GM21717 (cell line): ENCODE measurements around the gene GATC.

Source experiments
- ATAC-seq: cut with Tn5 transposase; IDR thresholded peaks from one replicate; pipeline ENCODE4 v1.9.1; 2021; ENCODE audit warnings: mild to moderate bottlenecking, moderate library complexity; ENCODE audit not compliant: unreplicated experiment

Gene GATC, protein sequence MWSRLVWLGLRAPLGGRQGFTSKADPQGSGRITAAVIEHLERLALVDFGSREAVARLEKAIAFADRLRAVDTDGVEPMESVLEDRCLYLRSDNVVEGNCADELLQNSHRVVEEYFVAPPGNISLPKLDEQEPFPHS

DNA sequence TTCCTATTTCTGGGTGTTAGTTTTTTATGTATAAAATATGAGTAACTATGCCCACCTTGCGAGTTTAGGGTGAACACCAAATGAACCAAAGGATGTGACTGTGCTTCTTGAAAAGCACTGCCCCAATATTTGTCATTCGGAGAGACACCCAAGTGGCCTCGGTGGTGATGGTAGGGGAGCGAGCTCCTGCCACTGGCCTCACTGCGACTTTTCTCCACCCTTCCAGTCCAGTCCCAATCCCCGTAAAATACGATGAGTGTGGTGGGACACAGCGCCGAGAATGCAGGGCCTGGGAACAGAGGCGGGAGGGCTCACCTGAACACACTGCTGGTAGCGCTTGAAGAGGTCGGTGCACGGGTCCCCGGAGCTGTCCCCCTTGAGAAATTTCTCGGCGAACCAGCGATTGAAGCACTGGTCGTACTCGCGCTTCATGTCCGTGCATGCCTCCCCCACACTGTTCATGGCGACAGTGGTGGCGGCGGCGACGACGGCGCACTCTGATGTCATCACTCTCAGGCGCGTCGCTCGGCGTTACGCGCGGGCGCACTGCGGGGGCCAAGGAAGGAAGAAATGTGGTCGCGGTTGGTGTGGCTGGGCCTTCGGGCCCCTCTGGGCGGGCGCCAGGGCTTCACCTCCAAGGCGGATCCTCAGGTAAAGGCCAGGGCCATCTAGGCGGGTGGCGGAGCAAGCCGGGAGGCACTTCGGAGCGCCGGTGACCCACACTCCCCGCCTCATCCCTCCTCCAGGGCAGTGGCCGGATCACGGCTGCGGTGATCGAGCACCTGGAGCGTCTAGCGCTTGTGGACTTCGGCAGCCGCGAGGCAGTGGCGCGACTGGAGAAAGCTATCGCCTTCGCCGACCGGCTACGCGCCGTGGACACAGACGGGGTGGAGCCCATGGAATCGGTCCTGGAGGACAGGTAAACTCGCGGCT, at the start of gene GATC, which contains the start of gene TRIAP1:
Gene GATC (plus strand): TSS at position 534 of the 933 bp plus-strand sequence. CDS start 37 bp downstream, at position 571.
Gene TRIAP1 (minus strand): TSS at position 474 of the 933 bp plus-strand sequence. CDS start 12 bp downstream, at position 462.
- peak; percentile 66 for ATAC-seq

DNA sequence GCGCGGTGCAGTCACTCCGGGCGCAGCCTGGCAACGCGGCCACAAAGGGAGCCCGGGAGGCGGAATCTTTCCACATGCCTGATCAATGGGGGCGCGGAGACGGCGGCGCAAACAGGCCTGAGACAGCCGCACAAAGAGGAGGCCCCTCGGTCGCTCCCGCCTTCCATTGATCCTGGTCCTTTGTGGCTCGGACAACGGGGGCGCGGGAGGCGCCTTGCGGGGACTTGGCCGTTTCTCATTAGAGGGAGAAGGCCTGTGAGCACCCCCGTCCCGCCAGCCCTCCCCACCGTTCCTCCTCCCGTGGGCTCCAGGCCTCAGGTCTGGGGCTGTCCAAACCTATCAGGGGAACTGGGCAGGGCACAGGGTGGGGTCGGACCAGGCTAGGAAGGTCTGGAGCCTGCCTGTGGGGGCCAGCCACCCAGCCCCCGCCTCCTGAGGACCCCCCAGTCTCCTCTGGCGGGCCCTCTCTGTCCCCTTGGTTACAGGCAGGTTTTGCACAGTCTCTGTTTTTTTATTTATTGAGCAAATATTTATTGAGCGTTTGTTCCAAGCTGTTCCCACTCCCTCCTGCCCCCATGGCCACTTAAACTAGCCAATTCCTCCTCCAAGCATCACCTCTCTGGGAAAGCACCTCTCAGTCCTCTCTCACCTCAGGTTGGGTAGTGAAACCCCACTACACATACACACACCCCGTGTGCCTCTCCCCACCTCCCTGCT, 48.3 kb upstream of the GATC start:
- ATAC-seq = no peak

DNA sequence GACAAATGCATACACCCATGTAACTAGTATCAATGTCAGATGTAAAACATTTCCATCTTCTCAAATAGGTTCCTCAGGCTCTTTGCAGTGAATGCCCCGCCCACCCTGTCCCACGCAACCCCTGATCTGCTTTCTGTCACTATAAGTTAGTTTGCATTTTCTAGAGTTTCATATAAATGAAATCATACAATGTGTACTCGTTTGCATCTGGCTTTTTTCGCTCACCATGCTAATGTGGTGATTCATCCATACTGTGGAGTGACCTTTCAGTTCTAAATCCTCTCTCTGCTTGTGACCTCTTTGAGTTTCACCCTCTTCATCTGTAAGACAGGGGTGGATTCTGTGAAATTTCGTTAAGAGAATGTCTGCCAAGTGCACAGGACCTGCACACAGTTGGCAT, 46.7 kb upstream of the GATC start:
- ATAC-seq = no peak

DNA sequence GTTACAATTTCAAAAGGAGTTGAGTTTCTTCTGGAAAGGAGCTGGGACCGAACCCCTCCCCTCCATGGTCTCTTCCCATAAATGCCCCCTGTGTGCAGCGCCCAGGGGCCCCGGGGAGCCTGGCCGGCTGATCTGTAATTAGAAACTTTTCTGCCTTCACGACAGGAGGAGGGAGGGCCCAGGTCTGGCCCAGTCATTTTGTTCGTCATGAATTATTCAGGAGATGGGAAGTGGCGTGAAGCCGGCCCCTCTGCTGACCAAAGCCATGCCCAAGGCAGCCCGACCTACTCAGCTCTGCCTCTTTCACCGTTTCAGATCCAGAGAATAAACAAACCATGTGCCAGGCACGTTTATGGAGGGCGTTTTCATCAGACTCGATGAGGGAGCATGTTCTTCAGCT, 44.0 kb upstream of the GATC start:
- no peak for ATAC-seq

DNA sequence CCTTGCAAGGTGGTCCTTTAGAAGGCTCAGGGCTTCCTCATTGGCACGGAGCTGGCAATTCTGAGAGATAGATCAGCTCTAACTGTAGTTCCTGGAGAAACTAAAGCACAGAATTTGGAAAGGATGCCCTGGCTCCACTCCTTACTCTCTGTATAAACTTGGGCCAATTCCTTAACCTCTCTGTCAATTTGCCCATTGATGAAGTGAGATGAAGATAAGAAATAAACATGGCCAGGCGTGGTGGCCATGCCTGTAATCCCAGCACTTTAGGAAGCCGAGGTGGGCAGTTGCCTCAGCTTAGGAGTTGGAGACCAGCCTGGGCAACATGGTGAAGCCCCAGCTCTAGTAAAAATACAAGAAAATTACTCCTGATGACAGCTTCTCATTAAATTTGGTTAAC, 42.4 kb upstream of the GATC start:
- no peak for ATAC-seq

DNA sequence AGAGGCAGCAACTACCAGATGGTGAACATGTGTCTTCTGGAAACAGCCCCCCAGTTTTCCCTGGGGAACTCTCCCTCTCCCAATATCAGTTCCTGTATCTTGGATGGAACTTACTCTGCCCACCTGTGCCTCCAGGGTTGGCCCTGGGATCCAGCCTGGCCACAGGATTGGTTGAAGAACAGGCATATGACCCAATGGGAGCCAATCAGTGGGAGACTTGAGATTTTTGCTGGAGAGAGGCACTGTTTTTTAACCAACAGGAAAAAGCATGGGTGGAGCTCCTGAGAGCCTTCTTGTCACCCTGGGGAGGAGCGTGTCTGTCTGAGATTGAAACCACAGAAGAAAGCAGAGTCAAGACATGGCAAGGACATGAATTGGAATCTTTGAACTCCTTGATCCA, 42.0 kb upstream of the GATC start:
- no peak for ATAC-seq

DNA sequence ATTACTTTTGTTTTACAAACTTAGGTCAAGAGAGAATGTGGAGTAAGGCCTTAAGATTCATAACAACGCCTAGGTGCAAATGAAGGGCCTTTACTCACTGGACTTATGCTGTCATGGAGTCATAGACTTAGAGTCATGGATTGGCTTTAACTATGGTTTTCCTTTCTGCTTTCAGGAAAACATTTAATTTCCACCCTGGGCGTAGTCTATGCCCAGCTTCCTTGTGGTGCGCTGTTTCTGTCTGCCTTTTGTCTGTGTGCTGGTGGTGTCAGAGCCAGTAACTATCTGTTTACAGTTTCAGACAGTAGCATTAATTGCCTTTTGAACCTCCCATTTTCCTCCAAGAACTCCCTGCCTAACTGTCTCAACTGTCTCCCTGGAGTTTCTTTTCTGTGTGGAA, 40.2 kb upstream of the GATC start:
- ATAC-seq = no peak

DNA sequence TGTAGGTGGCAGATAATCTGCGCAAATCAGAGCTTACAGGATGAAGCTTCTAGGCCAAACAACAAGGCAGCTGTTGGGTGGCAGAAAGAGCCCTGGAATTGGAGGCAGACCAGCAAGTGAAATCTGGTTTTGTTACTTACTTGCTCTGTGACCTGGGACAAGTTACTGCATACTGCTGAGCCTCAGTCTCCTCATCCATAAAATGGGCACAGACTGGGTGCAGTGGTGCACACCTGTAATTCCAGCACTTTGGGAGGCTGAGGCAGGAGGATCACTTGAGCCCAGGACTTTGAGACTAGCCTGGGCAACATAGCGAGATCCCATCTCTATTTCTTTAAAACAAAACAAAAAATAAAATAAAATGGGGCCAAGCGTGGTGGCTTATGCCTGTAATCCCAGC, 39.7 kb upstream of the GATC start:
- no peak for ATAC-seq

DNA sequence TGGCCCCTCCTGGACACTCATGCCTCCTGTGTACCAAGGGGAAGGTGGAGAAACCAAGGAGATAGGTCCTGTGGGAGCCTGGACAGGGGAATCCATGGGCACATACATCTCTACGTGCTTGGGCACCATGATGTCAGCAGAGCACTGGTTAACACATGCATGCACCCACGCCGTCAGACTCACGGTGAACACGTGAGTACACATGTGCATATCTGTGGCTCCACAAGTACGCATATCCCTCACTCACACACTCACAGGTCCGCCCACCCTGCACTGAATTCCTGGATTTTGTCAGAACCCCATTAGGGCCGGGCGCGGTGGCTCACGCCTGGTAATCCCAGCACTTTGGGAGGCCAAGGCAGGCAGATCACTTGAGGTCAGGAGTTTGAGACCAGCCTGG, 37.5 kb upstream of the GATC start:
- no peak for ATAC-seq

DNA sequence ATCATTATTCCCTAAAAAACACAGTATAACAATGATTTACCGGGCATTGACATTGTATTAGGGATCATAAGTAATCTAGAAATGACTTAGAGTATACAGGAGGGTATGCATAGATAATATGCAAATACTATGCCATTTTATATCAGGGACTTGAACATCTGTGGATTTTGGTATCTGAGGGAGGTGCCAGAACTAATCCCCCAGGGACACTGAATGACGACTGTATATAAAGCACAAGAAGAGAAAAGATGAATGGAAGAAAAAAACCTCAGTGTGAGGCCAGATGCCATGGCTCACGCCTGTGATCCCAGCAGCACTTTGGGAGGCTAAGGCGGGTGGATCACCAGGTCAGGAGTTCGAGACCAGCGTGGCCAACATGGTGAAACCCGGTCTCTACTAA, 33.8 kb upstream of the GATC start:
- ATAC-seq = no peak

DNA sequence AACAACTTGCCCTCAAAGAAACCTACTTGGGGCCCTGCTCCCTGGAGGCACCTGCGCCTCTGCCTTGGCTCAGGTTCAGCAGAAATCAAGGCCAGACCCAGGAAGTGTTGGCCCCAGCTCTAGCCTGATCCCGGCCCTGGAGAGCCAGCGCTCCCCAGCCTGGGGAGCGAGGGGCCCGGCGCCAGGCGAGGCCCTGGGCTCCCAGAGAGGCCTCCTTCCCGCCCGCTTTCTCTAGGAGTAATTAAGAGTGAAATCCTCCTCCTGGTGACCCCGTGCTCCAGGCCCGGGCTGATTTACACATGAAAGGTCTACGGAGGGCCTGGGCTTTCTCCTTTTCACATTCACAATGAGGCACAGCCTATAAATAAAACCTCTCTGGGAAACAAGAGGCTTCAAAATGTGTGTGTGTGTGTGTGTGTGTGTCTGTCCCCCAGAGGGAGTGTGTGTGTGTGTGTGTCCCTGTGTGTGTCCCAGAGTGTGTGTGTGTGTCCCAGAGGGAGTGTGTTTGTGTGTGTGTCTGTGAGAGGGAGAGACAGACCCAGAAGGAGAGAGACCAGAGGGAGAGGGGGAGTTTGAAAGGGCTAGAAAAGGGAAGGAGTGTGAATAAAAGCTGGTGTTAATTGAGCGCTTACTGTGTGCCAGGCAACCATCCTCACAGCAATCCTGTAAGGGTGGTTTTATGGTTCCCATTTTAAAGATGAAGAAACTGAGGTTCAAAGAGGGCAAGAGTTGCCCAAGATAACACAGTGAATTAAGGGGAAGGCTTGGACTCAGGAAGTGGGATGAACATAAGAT, 32.1 kb upstream of the GATC start:
- ATAC-seq = no peak

DNA sequence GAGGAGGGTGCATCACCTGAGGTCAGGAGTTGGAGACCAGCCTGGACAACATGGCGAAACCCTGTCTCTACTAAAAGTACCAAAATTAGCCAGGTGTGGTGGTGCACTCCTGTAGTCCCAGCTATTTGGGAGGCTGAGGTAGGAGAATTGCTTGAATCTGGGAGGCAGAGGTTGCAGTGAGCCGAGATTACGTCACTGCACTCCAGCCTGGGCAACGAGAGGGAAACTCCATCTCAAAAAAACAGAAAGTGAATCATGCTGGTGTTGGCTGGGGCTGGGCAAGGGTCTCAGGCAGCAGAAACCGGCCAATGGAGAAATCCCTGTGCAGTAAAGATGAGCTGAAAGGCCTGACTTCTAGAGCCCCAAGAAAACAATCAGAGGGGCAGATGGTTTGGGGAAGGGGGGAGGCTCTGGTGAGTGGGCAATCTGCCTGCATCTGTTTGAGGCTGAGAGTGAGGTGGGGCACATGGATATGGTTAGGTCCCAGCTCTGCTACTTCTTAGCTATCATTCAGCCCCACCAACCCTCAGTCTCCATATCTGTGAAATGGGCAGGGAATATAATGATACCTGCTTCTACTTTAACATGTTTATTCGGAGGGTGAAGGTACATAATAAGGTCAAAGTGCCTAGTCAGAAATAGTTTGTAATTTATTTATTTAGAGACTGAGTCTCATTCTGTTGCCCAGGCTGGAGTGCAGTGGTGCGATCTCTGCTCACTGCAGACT, 29.6 kb upstream of the GATC start:
- ATAC-seq = no peak

DNA sequence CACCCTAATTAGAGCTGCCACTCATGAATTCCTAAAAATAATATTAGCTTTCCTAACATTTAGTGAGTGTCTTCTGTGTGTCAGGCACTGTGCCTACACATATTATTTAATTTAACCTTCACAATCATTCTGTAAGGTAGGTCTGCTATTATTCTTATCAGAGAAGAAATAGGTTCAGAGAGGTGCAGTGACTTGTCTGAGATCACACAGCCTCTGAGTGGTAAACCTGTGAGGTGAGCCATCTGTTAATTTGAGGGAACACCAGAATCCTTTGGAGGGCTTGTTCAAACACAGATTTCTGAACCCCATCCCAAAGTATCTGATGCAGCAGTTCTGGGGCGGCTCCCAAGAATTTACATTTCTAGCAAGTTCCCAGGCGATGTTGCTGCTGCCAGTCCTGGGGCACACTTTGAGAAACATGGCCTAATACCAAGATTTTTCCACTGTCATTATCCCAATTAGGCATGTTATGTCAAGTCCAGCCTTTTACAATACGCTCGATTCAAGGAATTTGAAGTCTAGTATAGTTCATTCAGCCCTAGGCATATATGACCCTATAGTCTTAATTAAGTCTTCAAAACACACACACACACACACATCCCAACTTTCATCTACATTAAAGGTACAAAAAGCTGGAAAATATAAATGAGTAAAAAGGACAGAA, 28.2 kb upstream of the GATC start:
- ATAC-seq = no peak

DNA sequence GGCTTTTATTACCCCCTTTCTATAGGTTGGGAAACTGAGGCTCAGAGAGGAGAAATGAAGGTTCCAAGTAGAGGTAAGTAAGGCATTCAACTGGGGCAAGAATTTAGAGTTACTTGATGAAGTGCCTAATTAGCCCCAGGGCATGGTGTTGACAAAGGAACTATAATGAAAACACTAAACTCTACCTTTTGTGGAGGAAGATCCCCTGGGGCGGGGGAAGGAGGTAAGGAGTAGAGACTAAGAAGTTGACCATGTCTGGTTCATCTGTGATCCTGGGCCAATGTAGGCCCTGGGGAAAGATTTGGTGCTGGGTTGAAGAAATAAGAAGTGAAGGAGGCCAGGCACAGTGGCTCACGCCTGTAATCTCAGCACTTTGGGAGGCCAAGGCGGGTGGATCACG, 24.5 kb upstream of the GATC start:
- ATAC-seq = no peak

DNA sequence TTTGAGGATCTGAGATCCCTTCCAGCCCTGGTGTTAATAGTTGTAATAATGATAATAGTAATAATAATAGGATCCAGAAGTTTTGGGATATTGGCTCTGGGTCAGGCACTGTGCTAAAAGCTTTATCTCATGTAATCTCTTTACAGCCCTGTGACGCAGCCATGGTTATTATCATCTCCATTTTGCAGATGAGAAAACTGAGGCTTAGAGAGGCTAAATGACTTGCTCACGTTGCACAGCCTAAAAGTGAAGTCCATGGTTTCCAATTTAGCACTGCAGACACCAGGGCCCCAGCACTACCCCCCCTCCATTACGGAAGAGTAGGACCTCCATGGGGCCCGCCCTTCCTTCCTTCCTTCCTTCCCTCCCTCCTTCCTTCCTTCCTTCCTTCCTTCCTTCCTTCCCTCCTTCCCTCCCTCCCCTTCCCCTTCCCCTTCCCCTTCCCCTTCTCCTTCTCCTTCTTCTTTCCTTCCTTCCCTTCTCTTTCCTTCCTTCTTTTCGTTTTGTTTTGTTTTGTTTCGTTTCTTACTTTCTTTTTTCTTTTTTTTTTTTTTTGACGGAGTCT, 23.3 kb upstream of the GATC start:
- no peak for ATAC-seq

DNA sequence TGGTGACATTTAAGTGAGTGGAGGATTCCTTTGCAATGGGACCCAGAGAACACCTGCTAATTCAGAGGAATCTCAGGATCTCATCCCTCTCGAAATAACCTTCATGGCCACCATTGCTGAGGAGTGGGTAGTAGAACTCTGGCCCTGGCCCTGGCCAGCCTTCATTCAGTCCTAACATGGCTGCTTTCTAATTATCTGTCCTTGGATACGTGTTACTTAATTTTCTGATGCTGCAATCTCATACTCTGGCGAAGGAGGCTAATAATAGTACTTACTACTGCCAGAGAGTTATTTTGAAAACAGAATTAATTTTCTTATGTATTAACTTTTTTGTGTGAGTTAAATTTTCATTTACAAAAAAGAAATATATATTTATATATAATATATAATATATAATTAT, 20.4 kb upstream of the GATC start:
- ATAC-seq = no peak

DNA sequence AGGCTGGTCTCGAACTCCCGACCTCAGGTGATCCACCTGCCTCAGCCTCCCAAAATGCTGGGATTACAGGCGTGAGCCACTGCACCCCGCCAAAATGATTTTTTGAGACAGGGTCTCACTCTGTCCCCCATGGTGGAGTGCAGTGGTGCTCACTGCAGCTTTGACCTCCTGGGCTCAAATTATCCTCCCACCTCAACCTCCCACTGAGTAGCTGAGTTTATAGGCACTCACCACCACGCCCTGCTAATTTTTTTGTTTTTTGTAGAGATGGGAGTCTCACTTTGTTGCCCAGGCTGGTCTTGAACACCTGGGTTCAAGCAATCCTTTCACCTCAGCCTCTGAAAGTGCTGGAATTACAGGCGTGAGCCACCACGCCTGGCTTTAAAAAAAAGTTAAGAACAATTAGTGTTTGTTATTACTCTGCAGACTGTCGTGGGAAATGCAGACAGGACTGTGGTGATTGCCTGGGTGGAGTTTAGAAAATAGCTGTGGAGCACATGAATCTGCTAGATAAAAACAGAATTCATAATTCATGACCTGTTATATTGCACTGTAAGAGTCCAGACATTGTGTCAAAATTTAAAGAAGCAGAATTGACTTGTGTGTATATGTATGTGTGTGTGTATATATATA, 17.5 kb upstream of the GATC start:
- ATAC-seq = no peak

DNA sequence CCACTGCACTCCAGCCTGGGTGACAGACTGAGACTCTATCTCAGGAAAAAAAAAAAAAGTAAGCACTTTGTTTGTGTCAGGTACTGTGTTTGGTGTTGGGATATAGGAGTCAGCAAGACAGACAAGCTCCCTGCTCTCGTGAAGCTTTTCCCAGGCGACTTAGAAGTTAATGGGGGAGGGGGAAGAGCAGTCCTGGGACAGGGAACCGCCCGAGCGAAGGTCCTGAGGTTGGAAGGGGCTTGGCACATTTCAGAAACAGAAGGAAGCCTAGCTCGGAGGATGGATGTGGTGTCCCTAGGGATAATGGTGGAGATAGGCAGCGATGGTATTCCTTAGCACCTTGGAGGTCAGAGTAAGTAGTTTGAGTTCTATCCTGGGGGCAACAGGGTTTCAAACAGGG, 16.9 kb upstream of the GATC start:
- no peak for ATAC-seq
